Epithelial cell of proximal tubule (primary cell): Measurements from ENCODE around the gene LACTBL1. TPM values are rescaled to one million over a fixed set of nuclear protein-coding genes. Genes with fewer than 3 reads are reported as not detected.

Source experiments
- DNase-seq: peaks from one replicate; pipeline ENCODE4 v3.0.0-alpha.2; 2011; ENCODE audit warnings: low read depth
- H3K4me3 ChIP-seq: 2 replicates; pipeline ENCODE4 v1.5.1; 2011; ENCODE audit warnings: low read depth, mild to moderate bottlenecking, low read length
- total RNA-seq: library from RNA; depleted of rRNA; stranded (reverse); fragments of >200 nt; gene quantifications from 2 replicates; pipeline ENCODE4 v1.2.3, GENCODE V29; 2015
- TF ChIP-seq, protein P1 (sequence below): conservative IDR thresholded peaks from 2 replicates; pipeline ENCODE4 v1.5.1; 2012; ENCODE audit warnings: low read depth, mild to moderate bottlenecking, low read length

Gene LACTBL1, protein sequence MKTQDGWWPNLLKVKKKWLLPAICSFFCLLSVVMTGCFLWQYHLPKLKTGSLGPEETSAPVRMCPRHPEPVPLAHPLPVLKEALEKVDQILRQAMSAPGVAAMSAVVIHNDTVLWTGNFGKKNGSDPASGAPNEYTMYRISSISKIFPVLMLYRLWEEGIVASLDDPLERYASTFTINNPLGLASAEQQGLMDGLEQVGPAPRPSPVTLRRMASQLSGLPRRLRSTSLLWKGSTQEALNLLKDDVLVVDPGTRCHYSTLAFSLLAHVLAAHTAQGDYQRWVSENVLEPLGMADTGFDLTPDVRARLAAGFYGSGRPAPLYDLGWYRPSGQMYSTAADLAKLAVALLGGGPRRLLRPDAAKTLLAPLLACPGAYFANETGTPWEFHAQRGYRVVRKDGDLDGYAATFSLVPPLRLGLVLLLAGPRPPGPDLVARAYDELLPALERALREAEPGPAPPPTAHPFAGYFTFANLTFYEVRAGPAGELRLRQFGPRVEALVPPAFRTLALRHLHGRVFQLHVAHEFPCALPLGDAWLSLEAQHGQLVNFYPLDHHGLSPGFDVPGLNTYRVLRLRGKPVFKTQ
- total RNA-seq: not detected in 2 replicates

DNA sequence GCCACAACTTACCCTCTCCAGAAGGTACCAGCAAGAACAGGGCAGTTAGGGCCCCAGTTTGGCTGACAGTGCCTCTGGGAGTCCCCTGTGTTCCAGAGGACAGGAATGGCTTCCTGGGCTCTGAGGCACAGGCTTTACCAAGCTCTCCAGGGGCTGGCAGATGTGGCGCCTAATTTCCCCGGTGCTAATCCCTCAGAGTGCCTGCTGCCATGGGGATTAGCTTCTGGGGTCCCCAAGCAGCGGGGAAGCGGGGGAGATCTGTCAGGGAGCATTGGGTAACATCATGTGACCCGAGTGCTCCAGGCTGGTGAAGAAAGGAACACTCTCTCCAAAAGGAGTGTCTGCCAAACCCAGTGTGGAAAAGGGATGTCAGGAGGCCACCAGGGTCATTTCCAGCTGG is at the start of gene LACTBL1:
LACTBL1 (minus strand) TSS at position 107 of the 400 bp plus-strand sequence. CDS start 550 bp downstream, outside the sequence.
- H3K4me3 ChIP-seq: no peak within 1 kb of the TSS
- no peak for DNase-seq
- TF ChIP-seq, protein P1, sequence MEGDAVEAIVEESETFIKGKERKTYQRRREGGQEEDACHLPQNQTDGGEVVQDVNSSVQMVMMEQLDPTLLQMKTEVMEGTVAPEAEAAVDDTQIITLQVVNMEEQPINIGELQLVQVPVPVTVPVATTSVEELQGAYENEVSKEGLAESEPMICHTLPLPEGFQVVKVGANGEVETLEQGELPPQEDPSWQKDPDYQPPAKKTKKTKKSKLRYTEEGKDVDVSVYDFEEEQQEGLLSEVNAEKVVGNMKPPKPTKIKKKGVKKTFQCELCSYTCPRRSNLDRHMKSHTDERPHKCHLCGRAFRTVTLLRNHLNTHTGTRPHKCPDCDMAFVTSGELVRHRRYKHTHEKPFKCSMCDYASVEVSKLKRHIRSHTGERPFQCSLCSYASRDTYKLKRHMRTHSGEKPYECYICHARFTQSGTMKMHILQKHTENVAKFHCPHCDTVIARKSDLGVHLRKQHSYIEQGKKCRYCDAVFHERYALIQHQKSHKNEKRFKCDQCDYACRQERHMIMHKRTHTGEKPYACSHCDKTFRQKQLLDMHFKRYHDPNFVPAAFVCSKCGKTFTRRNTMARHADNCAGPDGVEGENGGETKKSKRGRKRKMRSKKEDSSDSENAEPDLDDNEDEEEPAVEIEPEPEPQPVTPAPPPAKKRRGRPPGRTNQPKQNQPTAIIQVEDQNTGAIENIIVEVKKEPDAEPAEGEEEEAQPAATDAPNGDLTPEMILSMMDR: no peak

DNA sequence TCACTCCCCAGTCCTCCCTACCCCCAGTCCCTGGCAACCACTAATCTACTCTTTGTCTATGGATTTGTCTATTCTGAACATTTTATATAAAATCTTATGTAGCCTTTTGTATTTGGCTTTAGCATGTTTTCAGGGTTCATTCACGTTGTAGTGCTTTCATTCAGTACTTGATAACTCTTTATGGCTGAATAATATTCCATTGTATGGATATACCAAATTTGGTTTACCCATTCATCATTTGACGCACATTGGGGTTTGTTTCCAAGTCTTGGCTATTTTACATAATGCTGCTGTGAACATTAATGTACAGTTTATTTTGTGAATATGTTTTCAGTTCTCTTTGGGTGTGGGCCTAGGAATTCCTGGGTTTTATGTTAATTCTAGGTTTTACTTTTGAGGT is 49.2 kb upstream of the LACTBL1 start:
- H3K4me3 ChIP-seq: no peak overlapping the region
- TF ChIP-seq, protein P1: no peak
- no peak for DNase-seq

DNA sequence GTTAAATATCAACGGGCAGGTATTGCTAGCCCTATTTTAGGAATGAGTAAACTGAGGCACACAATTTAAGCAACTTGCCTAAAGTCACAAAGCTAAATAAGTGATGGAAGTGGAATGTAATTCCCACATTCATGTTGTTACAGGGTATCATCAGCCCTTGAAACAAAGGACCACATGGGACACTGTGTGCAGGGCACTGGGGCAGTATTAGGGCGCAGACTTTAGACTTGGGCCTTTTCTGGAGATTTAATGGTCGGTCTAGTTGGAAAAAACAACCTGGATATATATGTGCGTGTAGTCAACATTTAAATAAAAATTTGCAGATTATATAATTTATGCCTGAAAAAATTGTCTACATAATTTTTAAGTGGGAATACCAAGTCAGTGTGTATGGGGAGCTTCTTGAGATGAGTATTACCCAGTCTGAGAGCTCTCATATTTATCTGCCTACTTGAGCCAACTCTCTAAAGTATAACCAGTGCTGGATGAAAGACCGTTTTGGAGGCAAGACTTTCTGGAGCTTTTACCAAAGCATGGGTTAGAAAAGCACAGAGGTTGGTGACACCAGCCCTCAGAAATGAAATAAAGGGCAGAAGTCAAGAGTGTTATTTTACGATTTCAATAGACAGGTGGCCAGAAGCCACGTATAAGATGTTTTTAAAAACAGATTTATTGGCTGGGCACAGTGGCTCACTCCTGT is 48.2 kb upstream of the LACTBL1 start:
- DNase-seq: no peak
- TF ChIP-seq, protein P1: no peak
- peak overlapping the region; percentile 81 for H3K4me3 ChIP-seq

DNA sequence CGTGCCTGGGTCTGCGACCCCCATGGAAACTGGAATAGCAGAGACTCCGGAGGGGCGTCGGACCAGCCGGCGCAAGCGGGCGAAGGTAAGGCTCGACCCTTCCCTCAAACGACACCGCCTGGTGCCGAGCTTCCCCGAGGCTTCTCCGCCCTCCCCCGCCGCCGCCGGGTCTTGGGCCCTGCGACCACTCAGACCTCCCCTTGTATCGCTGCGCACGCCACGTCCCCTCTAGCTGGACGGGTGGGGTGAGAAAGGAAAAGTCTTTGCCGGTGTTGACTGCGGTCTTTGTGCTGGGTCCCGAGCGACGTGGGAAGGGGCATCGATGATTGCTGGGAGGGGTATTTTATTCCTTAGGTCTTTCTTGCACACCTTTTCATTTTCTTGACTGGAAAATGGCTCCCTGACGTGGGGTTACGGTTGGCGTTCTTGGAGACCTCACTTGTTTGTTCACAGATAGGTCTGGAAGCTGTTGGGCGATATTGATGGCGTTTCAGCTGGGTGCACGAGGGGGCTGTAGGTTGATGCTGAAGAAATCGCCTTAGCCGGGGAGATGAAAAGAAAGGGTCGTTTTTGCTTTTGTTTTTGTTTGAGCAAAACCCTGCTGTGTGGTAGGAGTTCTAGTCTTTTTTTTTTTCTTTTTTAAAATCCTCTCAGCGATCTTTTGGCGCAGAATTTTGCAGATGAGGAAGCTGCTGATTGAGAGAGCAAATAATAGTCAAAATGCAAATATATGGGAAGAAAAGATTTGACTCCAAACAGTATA is 47.4 kb upstream of the LACTBL1 start:
- TF ChIP-seq, protein P1: no peak
- H3K4me3 ChIP-seq: peak overlapping the region; percentile 81
- no peak for DNase-seq

DNA sequence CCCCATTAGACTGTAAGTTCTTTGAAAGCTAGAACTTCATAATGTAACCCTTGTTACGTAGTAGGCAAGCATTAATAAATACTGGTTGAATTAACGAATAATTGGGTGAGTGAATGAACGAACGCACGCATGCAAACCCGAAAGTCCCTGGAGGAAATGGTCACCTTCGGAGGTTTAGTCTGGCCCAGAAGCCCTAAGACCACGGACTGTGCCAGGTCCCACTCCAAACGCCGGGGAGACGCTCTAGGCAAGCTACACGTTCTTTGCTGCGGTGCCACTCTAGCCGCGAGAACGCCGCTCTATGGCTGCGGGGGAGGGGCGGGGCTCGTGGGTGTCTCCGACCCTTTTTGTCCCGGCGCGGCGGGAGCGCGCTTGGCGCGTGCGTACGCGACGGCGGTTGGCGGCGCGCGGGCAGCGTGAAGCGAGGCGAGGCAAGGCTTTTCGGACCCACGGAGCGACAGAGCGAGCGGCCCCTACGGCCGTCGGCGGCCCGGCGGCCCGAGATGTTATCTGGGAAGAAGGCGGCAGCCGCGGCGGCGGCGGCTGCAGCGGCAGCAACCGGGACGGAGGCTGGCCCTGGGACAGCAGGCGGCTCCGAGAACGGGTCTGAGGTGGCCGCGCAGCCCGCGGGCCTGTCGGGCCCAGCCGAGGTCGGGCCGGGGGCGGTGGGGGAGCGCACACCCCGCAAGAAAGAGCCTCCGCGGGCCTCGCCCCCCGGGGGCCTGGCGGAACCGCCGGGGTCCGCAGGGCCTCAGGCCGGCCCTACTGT is 46.6 kb upstream of the LACTBL1 start, which contains the start of gene KDM1A:
KDM1A (plus strand) TSS at position 375 of the 769 bp plus-strand sequence; CDS start at position 504, 129 bp downstream.
- peak; percentile 77 for DNase-seq
- TF ChIP-seq, protein P1: peak; percentile 37
- peak within 1 kb of the TSS; percentile 81 for H3K4me3 ChIP-seq

DNA sequence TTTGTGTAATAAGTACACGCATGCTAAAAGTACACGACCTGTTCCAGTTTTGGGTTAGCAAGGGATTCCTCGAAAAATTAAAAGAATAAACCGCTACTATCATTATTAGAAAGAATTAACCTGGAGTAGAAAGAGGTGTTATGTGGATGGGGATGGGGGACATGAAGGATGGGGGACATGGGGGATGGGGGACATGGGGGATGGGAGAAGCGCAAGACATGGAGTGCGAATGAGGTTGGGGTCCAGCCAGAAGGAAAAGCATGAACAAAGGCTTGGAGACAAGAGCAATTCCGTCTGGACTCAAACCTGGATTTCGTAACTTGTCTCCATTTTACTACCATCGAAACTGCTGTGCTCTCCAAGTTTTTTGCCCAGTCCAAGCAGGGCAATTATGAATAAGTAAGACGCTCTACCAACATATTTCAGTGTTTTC is 46.0 kb upstream of the LACTBL1 start:
- peak overlapping the region; percentile 81 for H3K4me3 ChIP-seq
- DNase-seq: no peak
- TF ChIP-seq, protein P1: no peak
